IgD-negative memory B cell (primary cell): ENCODE data around the gene WNT9A. TPM values are rescaled to one million over a fixed set of nuclear protein-coding genes. Genes with fewer than 3 reads are reported as not detected.

Source experiments
- H3K27ac Mint-ChIP-seq, 3 donors: one replicate each; pipeline ENCODE4 v1.8.0; 2020 to 2022; ENCODE audit warnings: mild to moderate bottlenecking in 3 of 3, mixed read lengths in 3 of 3, moderate library complexity in 1 of 3
- H3K27me3 Mint-ChIP-seq: one replicate; pipeline ENCODE4 v1.8.0; 2021; ENCODE audit warnings: mixed read lengths
- H3K36me3 Mint-ChIP-seq: one replicate; pipeline ENCODE4 v1.8.0; 2020; ENCODE audit warnings: mild to moderate bottlenecking, mixed read lengths
- H3K4me1 Mint-ChIP-seq, 3 donors: one replicate each; pipeline ENCODE4 v1.8.0; 2020 to 2022; ENCODE audit warnings: mixed read lengths in 3 of 3, mild to moderate bottlenecking in 1 of 3
- H3K4me3 Mint-ChIP-seq, 4 donors: one replicate each; pipeline ENCODE4 v1.8.0; 2020 to 2022; ENCODE audit warnings: mild to moderate bottlenecking in 4 of 4, mixed read lengths in 4 of 4, moderate library complexity in 3 of 4
- H3K9me3 Mint-ChIP-seq, 3 donors: one replicate each; pipeline ENCODE4 v1.8.0; 2020 to 2021; ENCODE audit warnings: mixed read lengths in 3 of 3, mild to moderate bottlenecking in 1 of 3
- polyA plus RNA-seq: library from polyadenylated mRNA; unstranded; fragments of 300-500 nt; fragmentation: Illumina TruSeq; gene quantifications from one replicate; pipeline ENCODE4 v1.2.3, GENCODE V29; 2021

Gene WNT9A
- polyA plus RNA-seq, 1 donor from 2014 or later = not detected

DNA sequence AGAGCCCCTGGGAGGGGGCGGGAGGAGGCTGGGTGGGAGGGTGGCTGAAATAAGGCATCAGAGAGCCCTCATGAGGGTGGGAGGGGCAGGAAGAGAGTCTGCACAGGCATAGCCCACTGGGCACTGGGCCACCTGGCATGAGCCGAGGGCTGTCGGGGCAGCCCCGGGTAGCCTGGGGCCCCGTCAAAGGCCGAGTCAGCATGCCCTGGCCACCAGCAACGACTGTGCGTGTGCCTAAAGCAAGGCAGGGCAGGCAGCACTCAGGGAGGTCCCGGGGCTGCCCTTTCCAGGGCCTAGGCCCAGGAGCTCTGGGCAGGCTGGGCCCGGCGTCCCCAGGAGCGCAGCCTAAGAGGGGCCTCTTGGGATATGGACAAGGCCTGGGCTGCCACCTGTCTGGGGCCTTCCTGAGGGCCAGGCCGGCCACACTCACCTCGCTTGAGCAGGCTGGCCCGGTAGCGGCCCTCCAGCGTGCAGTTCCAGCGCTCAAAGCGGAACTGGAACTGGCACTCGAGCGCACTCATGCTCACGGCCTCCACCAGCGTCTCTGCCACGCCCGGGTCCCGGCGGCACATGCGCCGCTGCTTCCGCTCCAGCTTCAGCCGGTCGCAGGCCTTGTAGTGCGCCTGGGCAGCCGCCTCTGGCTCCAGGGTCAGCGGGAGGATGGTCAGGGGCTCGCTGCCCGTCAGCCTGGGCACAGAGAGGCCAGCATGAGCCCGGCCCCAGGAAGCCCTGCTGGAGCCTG lies 22.7 kb downstream of the WNT9A start:
- peaks cover 2% of the 10 kb centered on the region for H3K27me3 Mint-ChIP-seq

DNA sequence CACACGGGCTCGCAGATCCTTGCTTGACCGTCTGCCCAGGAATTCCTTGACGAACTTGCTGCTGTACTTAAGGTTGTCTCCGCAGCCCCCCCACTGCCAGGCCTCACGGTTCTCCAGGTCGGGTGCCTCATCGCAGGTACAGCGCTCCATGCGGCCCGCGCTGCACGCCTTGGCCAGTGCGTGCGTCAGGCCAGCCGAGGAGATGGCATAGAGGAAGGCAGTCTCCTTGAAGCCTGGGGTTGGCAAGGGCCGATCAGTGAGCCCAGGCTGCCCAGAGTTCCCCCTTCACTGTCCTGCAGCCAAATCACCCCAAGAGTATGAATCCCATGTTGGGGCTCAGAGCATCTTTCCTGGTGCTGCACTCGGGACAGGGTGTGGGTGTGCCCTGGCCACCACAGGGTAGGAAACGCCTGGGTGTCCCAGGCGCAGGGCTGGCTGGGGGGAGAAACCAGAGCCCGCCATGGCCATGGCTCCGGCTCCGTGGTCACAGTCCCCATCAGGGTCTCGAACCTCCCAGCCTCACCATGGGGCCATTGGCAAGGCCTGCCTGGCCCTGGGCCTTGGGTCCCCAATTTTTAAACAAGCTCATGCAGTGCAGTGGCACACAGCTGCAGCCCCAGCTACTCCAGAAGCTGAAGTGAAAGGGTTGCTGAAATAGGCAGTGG lies 23.4 kb downstream of the WNT9A start:
- Mint-ChIP-seq H3K9me3 (no peaks in the 10 kb centered on the region), H3K36me3 (no peaks in the 10 kb centered on the region), H3K27ac (no peak overlapping the region)

More for the DNA sequence above, 22.7 kb downstream of the WNT9A start:
- no peaks in the 10 kb centered on the region for H3K4me1 Mint-ChIP-seq
- H3K4me3 Mint-ChIP-seq = no peak overlapping the region
- H3K36me3 Mint-ChIP-seq = no peaks in the 10 kb centered on the region
- H3K27ac Mint-ChIP-seq = no peak overlapping the region
- H3K9me3 Mint-ChIP-seq = no peaks in the 10 kb centered on the region

DNA sequence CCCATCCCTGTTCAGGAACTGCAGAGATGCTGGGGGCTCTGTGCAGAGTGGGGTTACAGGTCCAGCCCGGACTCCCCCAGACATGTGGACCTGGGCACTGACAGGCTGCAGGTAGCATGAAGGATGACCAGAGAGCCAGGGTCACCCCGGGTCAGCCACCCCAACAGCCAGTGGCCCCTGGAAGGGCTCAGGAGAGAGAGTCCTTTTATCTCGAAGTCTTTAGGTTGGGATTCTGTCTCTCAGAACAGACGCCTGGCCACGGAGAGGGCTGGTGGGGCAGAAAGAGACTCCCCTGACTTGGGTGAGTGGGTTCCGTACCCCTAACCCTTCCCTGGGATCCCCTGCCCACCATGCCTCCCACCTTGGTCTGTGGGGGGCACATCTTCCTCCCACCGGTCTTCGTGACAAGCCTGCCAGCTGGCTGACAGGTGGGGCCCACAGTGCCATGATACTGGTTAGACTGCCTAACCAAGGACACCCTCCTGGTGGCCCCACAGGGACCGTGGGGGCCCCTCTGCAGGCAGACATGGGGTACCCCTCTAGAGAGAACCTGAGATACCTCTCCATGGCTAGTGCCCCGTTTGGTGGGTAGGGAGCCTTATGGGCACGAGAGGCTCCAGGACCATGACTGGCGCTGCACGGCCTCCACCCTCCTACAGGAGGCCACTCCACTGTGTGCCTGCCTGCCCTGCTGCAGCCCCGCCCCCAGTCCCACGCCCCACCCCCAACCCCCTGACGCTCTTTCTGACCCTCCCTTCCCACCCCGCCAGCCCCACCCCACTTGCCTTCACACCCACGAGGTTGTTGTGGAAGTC lies 24.2 kb downstream of the WNT9A start:
- Mint-ChIP-seq H3K27ac (no peak overlapping the region), H3K4me3 (no peak overlapping the region), H3K36me3 (no peaks in the 10 kb centered on the region), H3K9me3 (no peaks in the 10 kb centered on the region), H3K27me3 (peaks cover 5% of the 10 kb centered on the region), H3K4me1 (no peaks in the 10 kb centered on the region)

More for the DNA sequence above, 23.4 kb downstream of the WNT9A start:
- H3K27me3 Mint-ChIP-seq = peaks cover 2% of the 10 kb centered on the region
- peak overlapping the region in 1 of 4 donors; percentile 54 for H3K4me3 Mint-ChIP-seq
- H3K4me1 Mint-ChIP-seq = no peaks in the 10 kb centered on the region

GRCh38 chr1:227922501-227923352 lies 25.0 kb downstream of the WNT9A start:
- Mint-ChIP-seq H3K36me3 (no peaks in the 10 kb centered on the region), H3K4me3 (no peak overlapping the region), H3K9me3 (no peaks in the 10 kb centered on the region), H3K27me3 (peaks cover 5% of the 10 kb centered on the region), H3K27ac (peak overlapping the region in 1 of 3 donors; percentile 59), H3K4me1 (no peaks in the 10 kb centered on the region)

GRCh38 chr1:227921461-227922185 lies 26.1 kb downstream of the WNT9A start:
- Mint-ChIP-seq H3K27me3 (peaks cover 7% of the 10 kb centered on the region), H3K4me3 (peak overlapping the region in 1 of 4 donors; percentile 8), H3K36me3 (no peaks in the 10 kb centered on the region), H3K4me1 (no peaks in the 10 kb centered on the region), H3K27ac (no peak overlapping the region), H3K9me3 (no peaks in the 10 kb centered on the region)

DNA sequence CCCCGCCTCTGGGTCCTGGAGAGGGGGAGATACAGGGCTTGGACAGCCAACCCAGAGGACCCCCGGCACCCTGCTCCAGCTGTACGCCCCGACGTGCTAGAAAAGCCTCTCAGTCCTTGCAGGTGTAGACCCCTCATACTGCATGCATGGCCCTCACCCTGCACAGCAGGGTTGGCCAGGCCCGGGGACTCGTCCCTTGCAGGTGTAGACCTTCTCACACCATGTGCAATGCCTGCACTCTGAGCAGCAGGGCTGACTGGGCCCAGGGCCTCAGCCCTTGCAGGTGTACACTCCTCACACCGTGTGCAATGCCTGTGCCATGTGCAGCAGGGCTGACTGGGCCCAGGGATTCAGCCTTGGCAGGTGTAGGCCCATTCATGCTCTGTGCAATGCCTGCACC lies 26.8 kb downstream of the WNT9A start:
- no peaks in the 10 kb centered on the region for H3K4me1 Mint-ChIP-seq
- no peak overlapping the region for H3K4me3 Mint-ChIP-seq
- peaks cover 7% of the 10 kb centered on the region for H3K27me3 Mint-ChIP-seq
- no peak overlapping the region for H3K27ac Mint-ChIP-seq
- H3K36me3 Mint-ChIP-seq = no peaks in the 10 kb centered on the region
- H3K9me3 Mint-ChIP-seq = no peaks in the 10 kb centered on the region

- Mint-ChIP-seq H3K4me1 (no peaks in the 10 kb centered on the region), H3K27me3 (peaks cover 7% of the 10 kb centered on the region), H3K27ac (no peak overlapping the region), H3K4me3 (no peak overlapping the region), H3K9me3 (no peaks in the 10 kb centered on the region), H3K36me3 (no peaks in the 10 kb centered on the region)
These were observed 27.3 kb downstream of the WNT9A start for GRCh38 chr1:227920426-227920825.

GRCh38 chr1:227919906-227920305 lies 27.8 kb downstream of the WNT9A start:
- Mint-ChIP-seq H3K4me3 (no peak overlapping the region), H3K9me3 (no peaks in the 10 kb centered on the region), H3K36me3 (no peaks in the 10 kb centered on the region), H3K27me3 (peaks cover 7% of the 10 kb centered on the region), H3K27ac (no peak overlapping the region), H3K4me1 (no peaks in the 10 kb centered on the region)

DNA sequence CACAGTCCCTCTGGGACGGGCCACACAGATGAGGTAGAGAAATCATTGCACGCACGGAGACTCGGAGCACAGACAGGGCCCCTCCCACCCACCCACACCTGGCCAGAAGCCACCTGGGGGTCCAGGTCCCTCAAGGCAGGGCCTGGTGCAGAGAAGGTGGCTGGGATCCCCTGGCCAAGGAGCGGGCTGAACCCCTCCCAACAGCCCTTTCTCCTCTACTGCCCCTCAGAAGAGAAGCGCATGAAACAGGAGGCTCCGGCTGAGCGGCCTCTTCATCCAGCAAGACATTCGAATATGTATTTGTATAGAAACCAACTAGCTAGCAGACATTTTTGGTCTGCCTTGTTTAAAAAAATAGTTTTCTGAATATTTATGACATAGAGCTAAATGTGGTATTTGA lies 29.0 kb downstream of the WNT9A start:
- H3K9me3 Mint-ChIP-seq = no peaks in the 10 kb centered on the region
- no peak overlapping the region for H3K4me3 Mint-ChIP-seq
- peaks cover 5% of the 10 kb centered on the region for H3K27me3 Mint-ChIP-seq
- no peak overlapping the region for H3K27ac Mint-ChIP-seq
- no peaks in the 10 kb centered on the region for H3K36me3 Mint-ChIP-seq
- no peaks in the 10 kb centered on the region for H3K4me1 Mint-ChIP-seq

DNA sequence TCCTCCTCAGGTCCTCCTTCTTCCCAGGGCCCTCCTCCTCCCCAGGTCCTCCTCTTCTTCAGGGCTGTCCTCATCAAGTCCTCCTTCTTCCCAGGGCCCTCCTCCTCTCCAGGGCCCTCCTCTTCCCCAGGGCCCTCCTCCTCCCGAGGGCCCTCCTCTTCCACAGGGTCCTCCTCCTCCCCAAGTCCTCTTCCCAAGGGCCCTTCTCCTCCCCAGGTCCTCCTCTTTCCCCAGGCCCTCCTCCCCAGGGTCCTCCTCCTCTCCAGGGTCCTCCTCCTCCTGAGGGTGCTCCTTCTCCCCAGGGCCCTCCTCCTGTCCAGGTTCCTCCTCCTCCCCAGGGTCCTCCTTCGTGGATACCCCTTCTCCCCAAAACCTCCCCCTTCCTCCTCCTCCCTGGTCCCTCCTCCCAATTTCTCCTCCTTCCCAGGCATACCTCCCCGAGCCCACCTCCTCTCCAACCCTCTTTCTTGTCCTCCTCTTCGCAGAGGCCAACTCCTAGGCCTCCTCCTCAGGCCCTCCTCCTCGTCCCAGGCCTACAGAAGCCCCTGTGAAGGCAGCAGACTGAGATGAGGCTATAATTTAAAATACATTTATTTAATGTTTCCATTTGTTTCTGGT lies 29.5 kb downstream of the WNT9A start:
- peaks cover 5% of the 10 kb centered on the region for H3K27me3 Mint-ChIP-seq
- no peaks in the 10 kb centered on the region for H3K9me3 Mint-ChIP-seq
- no peaks in the 10 kb centered on the region for H3K36me3 Mint-ChIP-seq
- no peaks in the 10 kb centered on the region for H3K4me1 Mint-ChIP-seq
- no peak overlapping the region for H3K4me3 Mint-ChIP-seq
- no peak overlapping the region for H3K27ac Mint-ChIP-seq

- no peak overlapping the region for H3K4me3 Mint-ChIP-seq
- H3K9me3 Mint-ChIP-seq = no peaks in the 10 kb centered on the region
- H3K27me3 Mint-ChIP-seq = peaks cover 5% of the 10 kb centered on the region
- H3K36me3 Mint-ChIP-seq = no peaks in the 10 kb centered on the region
- H3K4me1 Mint-ChIP-seq = no peaks in the 10 kb centered on the region
- H3K27ac Mint-ChIP-seq = peak overlapping the region in 1 of 3 donors; percentile 10
These were observed 30.4 kb downstream of the WNT9A start for GRCh38 chr1:227917081-227917950.

GRCh38 chr1:227916655-227917054 lies 31.1 kb downstream of the WNT9A start:
- no peak overlapping the region for H3K27ac Mint-ChIP-seq
- H3K36me3 Mint-ChIP-seq = no peaks in the 10 kb centered on the region
- H3K4me1 Mint-ChIP-seq = no peaks in the 10 kb centered on the region
- H3K4me3 Mint-ChIP-seq = no peak overlapping the region
- peaks cover 5% of the 10 kb centered on the region for H3K27me3 Mint-ChIP-seq
- no peaks in the 10 kb centered on the region for H3K9me3 Mint-ChIP-seq
